Spleen (tissue), 7 donors: ENCODE results near the gene USP16.
A peak's percentile ranks its signal among the peaks of the same experiment; 100 is the strongest.

ENCODE experiments used
- POLR2A ChIP-seq, 3 donors: fragments of 450-650 bp; IDR thresholded peaks; one replicate each; pipeline ENCODE4 v1.5.1; 2017; ENCODE audit warnings: antibody characterized with exemption in 3 of 3, mild to moderate bottlenecking in 1 of 3
- POLR2AphosphoS5 ChIP-seq, 3 donors: sonication (generic); formaldehyde crosslinking; IDR thresholded peaks; one replicate each; pipeline ENCODE4 v1.5.1; 2017; ENCODE audit warnings: antibody characterized with exemption in 3 of 3
- TF ChIP-seq, protein P1 (sequence below), 11 experiments: fragments of 200-600 bp in 7 of 11; fragments of 450-650 bp in 4 of 11; sonication (generic) in 4 of 11; IDR thresholded peaks in 8 of 11; conservative IDR thresholded peaks in 3 of 11; 1 replicate in 7 of 11; 2 replicates in 4 of 11; pipeline versions ENCODE4 v1.4.0 to v1.8.0; 2016 to 2021; ENCODE audit warnings: antibody characterized with exemption in 11 of 11, inconsistent platforms in 4 of 11, mild to moderate bottlenecking in 1 of 11
- donor health status: DM: no; HTN: no; CAD: no; lungs with moderate emphysema.
- donor health status: DM: no; HTN: no; CAD: no.
- donor health status: DM: no; HTN: no; CAD: no.

DNA sequence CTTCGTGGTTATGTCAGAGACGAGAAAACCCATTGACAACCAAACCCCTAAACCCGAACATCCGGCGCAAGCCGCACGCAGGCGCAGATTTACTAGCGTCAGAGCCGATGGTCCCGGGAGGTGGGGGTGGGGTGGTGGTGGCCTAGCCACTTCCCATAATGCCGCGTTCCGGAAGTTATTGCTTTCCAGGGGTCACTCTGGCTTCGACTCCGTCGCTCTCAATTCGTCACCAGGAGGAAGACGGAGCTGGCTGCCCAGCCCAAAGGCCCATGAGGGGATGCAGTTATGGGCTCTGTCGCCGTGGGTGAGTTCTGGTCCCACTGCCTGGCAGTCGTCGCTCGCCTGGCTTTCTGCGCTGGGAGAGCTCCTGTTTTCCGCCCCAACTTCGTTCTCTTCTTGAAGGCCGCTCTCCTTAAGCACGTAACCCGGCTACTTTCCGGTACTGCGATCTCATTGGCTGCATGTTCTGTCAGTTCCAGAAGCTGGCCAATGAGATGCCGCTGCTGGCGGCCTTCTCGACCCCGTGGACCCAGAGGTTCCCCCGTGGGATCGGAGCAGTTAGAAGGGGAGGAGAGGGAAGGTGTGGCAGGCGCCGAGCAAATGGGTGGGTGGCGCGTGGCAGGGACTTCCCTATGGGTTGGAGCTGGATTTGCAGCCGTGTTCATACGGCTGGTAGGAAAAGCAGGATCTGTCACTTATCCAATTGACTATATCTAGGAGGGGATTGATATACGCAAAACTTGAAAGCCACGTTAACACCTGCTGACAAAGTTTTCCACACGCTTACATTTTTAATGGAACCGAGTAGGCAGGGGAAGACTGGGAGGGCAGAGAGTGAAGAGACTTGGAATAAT is at the start of gene USP16:
- TF ChIP-seq POLR2AphosphoS5 (IDR thresholded peaks at IDR 0.05) (peak; percentile 88 to 94 (median 92)), POLR2A (IDR thresholded peaks at IDR 0.05) (peak in 1 of 3 donors; percentile 3)
- TF ChIP-seq, protein P1, sequence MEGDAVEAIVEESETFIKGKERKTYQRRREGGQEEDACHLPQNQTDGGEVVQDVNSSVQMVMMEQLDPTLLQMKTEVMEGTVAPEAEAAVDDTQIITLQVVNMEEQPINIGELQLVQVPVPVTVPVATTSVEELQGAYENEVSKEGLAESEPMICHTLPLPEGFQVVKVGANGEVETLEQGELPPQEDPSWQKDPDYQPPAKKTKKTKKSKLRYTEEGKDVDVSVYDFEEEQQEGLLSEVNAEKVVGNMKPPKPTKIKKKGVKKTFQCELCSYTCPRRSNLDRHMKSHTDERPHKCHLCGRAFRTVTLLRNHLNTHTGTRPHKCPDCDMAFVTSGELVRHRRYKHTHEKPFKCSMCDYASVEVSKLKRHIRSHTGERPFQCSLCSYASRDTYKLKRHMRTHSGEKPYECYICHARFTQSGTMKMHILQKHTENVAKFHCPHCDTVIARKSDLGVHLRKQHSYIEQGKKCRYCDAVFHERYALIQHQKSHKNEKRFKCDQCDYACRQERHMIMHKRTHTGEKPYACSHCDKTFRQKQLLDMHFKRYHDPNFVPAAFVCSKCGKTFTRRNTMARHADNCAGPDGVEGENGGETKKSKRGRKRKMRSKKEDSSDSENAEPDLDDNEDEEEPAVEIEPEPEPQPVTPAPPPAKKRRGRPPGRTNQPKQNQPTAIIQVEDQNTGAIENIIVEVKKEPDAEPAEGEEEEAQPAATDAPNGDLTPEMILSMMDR (IDR thresholded peaks at IDR 0.05 in 8 of 11, conservative IDR thresholded peaks at IDR 0.05 in 3 of 11) = peak in 6 of 11 experiments; percentile 7 to 46 (median 39)
